HepG2 (cell line): ENCODE measurements around the gene SRRM2. TPM values are rescaled to one million over a fixed set of nuclear protein-coding genes. Genes with fewer than 3 reads are reported as not detected.

ENCODE experiments used
- E2F2 ChIP-seq: sonication (generic); formaldehyde crosslinking; IDR thresholded peaks from 2 replicates; pipeline ENCODE4 v1.4.0; 2020; ENCODE audit warnings: missing genetic modification reagents, borderline replicate concordance
- KDM5A ChIP-seq: fragments of 200-600 bp; sonication (generic); IDR thresholded peaks from 2 replicates; pipeline ENCODE4 v1.7.0; 2018; ENCODE audit warnings: antibody characterized with exemption, mild to moderate bottlenecking, low read length, borderline replicate concordance
- SIN3B ChIP-seq: fragments of 150-350 bp; IDR thresholded peaks from 2 replicates; pipeline ENCODE4 v1.6.1; 2014; ENCODE audit warnings: low read length
- SOX5 ChIP-seq: IDR thresholded peaks from 2 replicates; pipeline ENCODE4 v1.6.1; 2016; ENCODE audit warnings: borderline replicate concordance
- SP4 ChIP-seq: sonication (generic); formaldehyde crosslinking; IDR thresholded peaks from 2 replicates; pipeline ENCODE4 v1.8.1; 2023; ENCODE audit warnings: mild to moderate bottlenecking, missing genetic modification reagents
- TEAD2 ChIP-seq: sonication (generic); formaldehyde crosslinking; IDR thresholded peaks from 2 replicates; pipeline ENCODE4 v1.9.0; 2021; ENCODE audit warnings: missing genetic modification reagents
- TERF1 ChIP-seq: sonication (generic); formaldehyde crosslinking; IDR thresholded peaks from 2 replicates; pipeline ENCODE4 v1.8.0; 2022; ENCODE audit warnings: mild to moderate bottlenecking, missing genetic modification reagents, moderate library complexity
- WIZ ChIP-seq: sonication (generic); formaldehyde crosslinking; IDR thresholded peaks from 2 replicates; pipeline ENCODE4 v1.5.1; 2020; ENCODE audit warnings: mild to moderate bottlenecking, missing genetic modification reagents
- ZBTB14 ChIP-seq: sonication (generic); formaldehyde crosslinking; IDR thresholded peaks from 2 replicates; pipeline ENCODE4 v1.4.0; 2020; ENCODE audit warnings: missing genetic modification reagents
- ZBTB44 ChIP-seq: sonication (generic); formaldehyde crosslinking; IDR thresholded peaks from 2 replicates; pipeline ENCODE4 v1.4.0; 2020; ENCODE audit warnings: missing genetic modification reagents
- ZBTB46 ChIP-seq: sonication (generic); formaldehyde crosslinking; IDR thresholded peaks from 2 replicates; pipeline ENCODE4 v1.4.0; 2020; ENCODE audit warnings: mild to moderate bottlenecking, missing genetic modification reagents, borderline replicate concordance
- ZBTB7A ChIP-seq: sonication (generic); formaldehyde crosslinking; IDR thresholded peaks from 2 replicates; pipeline ENCODE4 v1.8.0; 2022; ENCODE audit warnings: mild to moderate bottlenecking, missing genetic modification reagents
- ZNF224 ChIP-seq: sonication (generic); formaldehyde crosslinking; IDR thresholded peaks from 2 replicates; pipeline ENCODE4 v1.5.0; 2020; ENCODE audit warnings: mild to moderate bottlenecking, missing genetic modification reagents
- ZNF264 ChIP-seq: sonication (generic); formaldehyde crosslinking; IDR thresholded peaks from 2 replicates; pipeline ENCODE4 v1.4.0; 2020; ENCODE audit warnings: missing genetic modification reagents
- ZNF282 ChIP-seq: fragments of 450-650 bp; IDR thresholded peaks from 2 replicates; pipeline ENCODE4 v1.6.1; 2018; ENCODE audit not compliant: partially characterized antibody
- ZNF543 ChIP-seq: sonication (generic); formaldehyde crosslinking; IDR thresholded peaks from 2 replicates; pipeline ENCODE4 v1.4.0; 2020; ENCODE audit warnings: mild to moderate bottlenecking, missing genetic modification reagents
- ZNF609 ChIP-seq: sonication (generic); formaldehyde crosslinking; IDR thresholded peaks from 2 replicates; pipeline ENCODE4 v1.4.0; 2020; ENCODE audit warnings: mild to moderate bottlenecking, missing genetic modification reagents, borderline replicate concordance
- polyA plus RNA-seq, 8 experiments: library from polyadenylated mRNA; depleted of rRNA in 3 of 8; stranded (reverse) in 7 of 8; unstranded in 1 of 8; fragments of >200 nt; fragmentation: Illumina TruSeq in 4 of 8; extraction: Trizol in 4 of 8; gene quantifications; 2 replicates each; pipeline versions ENCODE4 v1.2.1 to v1.2.3, GENCODE V29; 2011 to 2016; ENCODE audit warnings: low read depth in 4 of 8, missing spikeins in 1 of 8, mixed read lengths in 1 of 8; ENCODE audit not compliant: insufficient read depth in 1 of 8
- total RNA-seq, 5 experiments: library from RNA; depleted of rRNA; stranded (reverse); fragments of >200 nt; fragmentation: Illumina TruSeq; extraction: Trizol; gene quantifications; 2 replicates each; pipeline ENCODE4 v1.2.3, GENCODE V29; 2016; ENCODE audit warnings: low read depth in 1 of 5

The SRRM2 gene
- total and polyA plus RNA-seq, 2 of the 13 experiments (the other 11 are each of a cell fraction or from before 2014, with no cell fraction given): 50.4 to 112 TPM

- TF ChIP-seq ZNF609 (CRISPR knock-in tag) (no peak), SOX5 (no peak), SIN3B (no peak), TEAD2 (CRISPR knock-in tag) (0 out of 2 replicates have a peak, but pooled peaks have one; percentile 45), ZNF282 (no peak), KDM5A (0 out of 2 replicates have a peak, but pooled peaks have one; percentile 34), E2F2 (CRISPR knock-in tag) (0 out of 2 replicates have a peak, but pooled peaks have one; percentile 26), ZNF543 (no peak), ZNF264 (CRISPR knock-in tag) (0 out of 2 replicates have a peak, but pooled peaks have one; percentile 17), ZBTB44 (CRISPR knock-in tag) (no peak), SP4 (no peak), ZBTB14 (CRISPR knock-in tag) (0 out of 2 replicates have a peak, but pooled peaks have one; percentile 34), TERF1 (CRISPR knock-in tag) (no peak), ZNF224 (CRISPR knock-in tag) (no peak), ZBTB46 (CRISPR knock-in tag) (no peak), WIZ (no peak), ZBTB7A (0 out of 2 replicates have a peak, but pooled peaks have one; percentile 28)
Measured at GRCh38 chr16:2776500-2777139, 24.2 kb downstream of the SRRM2 start (continued).
